NCI-H2227 (cell line): ENCODE measurements around the gene TNIK.
"Not testable (repeated sequence)": the region's sequence is repeated elsewhere in the genome, so short reads cannot be mapped to it uniquely, and the experiment has no call there.

Experiments
- DNase-seq: peaks from one replicate; lab custom pipeline; 2025; ENCODE audit not compliant: unreplicated experiment; lab: John Stamatoyannopoulos, UW

TNIK gene

GRCh38 chr3:171261487-171261886 is 198.7 kb downstream of the TNIK start:
- no peak for DNase-seq

- DNase-seq: no peak
Observed at GRCh38 chr3:171260899-171261298, 199.3 kb downstream of the TNIK start.

- peak; percentile 7 for DNase-seq
Observed at GRCh38 chr3:171260466-171260865, 199.7 kb downstream of the TNIK start.

DNA sequence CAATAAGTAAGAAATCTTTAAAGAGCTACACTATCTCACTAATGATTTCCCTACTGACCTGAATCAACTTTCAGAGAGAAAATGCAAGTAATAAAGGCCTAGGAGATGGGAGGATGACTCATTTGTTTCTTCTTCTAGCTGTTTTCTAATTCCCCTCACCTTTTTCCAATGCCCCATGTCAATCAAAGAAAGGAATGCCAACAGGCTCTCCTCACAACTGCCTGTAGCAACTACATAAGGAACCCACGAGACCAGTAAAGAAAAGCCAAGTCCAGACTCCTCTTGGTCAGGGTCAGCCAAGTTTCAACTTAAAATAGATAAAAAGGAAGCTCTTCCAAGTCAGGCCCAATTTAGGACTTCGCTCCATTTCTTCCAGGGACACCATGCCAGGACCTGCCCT is 201.9 kb downstream of the TNIK start:
- DNase-seq: no peak

DNA sequence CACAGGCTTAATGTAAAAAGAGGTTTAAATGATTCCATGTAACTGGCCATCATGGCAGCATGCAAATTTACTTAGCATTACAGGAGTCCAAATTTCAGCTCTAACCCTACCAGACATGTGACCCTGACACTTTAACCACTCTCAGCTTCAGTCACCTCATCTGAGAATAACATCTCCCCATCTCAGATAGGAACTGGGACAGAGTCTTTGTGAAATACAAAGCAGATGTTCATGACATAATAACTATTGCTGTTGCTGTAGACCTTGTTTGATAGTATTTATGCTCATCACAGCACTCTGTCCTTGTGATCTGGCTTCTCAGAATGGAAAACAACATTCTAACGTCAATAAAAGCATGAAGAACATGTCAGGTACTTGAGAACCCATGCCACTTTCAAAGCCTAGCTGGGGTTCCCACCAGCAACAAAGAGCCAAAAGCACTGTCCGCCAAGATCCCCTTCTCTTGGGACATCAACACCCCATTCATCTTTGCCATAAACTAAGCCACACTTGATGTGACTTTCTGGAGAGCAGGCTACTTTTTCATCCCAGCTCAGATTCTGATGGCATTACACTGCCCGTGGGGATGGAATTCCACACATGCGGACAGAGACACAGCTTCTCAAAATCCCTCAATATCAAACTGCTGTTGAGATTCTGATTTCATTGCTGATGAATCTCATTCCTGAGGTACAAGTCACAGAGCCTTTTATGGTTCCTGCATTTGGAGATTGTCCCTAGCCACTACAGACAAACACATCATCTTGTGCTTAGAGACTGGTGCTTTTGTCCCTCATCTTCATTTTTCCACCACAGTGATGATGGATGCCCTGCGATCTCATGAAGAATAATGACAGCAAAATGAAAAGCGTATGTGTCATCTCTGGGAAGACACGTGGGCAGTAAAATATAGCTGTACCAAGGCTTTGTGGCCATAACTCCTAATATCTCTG is 202.7 kb downstream of the TNIK start:
- DNase-seq: no peak

GRCh38 chr3:171256445-171257250 is 203.6 kb downstream of the TNIK start:
- DNase-seq: no peak

DNA sequence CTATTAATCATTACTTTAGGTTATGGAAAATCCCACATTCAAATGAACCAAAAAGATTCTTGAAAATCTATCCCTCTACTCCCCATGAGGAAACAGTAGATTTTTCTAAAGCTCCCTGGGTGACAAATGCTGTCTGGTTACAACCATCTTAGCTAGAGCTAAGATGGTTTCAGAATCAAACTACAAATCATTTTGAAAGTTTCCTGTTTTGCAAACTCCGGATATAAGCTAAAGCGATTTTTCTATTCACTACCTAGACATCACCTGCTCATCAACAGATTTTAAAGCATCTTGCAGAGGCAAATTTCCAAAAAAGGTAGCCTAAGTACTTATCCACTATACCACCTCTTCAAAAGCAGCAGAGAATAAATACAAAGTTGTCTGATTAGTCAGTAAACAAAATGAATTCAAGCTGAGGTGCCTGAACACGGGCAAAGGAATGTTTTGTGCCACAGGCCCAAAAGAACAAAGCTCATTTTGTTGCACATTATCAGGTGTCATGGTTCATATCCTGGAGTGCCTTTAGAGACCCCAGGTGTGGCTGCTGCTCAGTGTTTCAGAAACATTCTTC is 204.9 kb downstream of the TNIK start:
- no peak for DNase-seq

DNA sequence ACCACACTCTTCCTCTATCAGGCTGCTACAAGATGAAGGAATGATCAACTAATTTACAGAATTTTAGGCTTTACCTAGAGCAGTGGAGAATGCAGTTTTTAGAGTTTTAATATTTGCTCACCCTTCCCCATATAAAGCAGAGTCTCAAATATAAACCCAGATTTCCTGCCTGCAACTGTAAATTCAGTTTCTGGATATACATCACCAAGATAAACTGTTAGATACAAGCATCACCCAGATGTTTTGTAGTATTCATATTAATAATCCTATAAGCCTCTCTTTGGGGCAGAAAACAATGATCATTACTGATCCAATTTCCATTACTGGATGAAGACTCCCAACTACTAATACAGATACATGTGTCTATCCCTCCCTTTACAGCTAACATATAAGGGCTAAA is 205.9 kb downstream of the TNIK start:
- no peak for DNase-seq

DNA sequence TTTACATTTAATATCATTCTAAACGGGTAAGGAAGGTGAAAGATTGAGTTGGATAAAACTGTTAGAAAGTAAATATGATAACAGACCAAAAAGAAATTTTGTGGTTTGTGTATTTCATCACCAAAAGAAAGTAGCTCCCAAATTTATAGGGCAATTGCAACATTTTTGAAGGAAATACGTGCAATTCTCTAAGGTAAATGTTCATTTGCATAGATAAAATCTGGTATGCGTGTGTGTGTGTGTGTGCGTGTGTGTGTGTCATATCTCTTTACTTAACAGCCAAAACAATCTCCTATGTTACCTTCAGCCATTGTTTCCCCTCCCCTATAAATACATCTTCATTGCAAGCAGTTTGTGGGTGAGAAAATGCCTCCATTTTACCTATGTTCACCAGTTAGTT is 208.4 kb downstream of the TNIK start:
- DNase-seq: no peak

DNA sequence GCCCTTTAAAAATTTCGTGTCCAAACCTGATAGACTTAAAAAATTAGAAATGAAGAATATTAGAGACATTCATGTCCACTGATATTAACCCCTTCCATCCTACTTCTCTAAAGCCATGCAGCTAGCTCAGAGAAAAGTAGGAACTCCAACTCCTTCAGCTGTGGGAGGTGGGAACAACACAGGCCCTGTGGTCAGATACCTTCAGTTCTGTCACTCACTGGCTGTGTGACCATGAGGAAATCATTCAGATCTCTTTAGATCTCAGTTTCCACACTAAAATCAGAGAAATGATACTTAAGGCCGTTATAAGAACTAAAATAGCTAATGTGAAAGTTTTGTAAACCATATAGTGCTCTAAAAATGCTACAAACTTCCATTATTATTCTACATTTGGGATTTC is 209.8 kb downstream of the TNIK start:
- no peak for DNase-seq

DNA sequence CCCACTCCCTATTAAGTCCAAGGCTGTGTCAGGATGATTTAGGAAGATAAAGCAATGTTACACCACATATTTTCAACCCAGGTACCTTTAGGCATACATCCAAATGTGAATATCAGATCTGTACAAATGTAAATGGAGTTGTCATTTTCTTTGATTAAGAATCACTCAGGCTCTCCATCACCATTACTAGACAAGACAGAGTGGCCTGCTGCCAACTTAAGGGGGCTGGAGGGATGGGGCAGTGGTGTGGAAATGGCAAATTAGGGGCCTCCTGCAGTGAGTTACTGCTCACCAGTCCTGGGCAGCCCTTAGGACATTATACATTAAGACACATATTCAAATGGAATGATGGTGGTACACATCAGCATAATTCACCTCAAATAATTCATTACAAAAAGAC is 211.0 kb downstream of the TNIK start:
- no peak for DNase-seq

GRCh38 chr3:171248426-171249111 is 211.6 kb downstream of the TNIK start:
- DNase-seq: no peak

GRCh38 chr3:171245796-171246765 is 214.1 kb downstream of the TNIK start:
- no peak for DNase-seq

DNA sequence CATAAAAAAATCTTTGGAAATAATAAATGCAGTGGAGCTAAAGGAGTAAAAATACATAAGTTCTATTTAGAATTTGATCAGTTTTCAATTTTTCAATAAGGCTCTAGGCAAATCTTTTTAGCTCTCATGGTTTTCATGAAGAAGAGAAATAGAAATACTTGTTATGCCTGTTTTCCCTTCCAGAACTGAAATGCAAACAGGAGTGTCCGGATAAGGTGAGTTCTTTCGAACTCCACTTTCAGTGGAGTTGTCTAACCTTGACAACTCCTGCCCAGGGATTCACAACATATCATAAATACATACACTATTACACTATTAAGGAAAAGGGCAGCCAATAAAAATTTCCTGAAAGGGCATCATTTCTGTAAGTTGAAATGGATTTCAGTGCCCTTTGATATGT is 217.3 kb downstream of the TNIK start:
- no peak for DNase-seq

DNA sequence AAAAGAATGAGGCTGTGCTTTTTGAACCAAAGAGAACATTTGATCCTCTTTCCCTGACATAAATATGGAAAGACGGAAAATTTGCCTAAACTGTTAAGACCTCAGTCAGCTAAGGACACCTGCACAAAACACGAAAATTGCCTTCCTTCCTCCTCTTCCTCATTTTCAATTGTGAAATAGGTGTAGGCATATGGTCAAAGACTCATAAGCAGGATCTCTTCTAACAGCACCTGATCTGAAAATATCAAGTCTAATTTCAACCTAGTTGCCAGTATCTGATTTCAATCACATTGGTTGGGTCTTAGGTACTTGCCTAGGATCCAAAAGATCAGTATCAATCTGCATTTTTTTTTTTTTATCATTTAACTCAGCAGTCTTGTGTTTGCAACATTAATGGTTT is 218.0 kb downstream of the TNIK start:
- DNase-seq: no peak

GRCh38 chr3:171241655-171242054 is 218.6 kb downstream of the TNIK start:
- DNase-seq: not testable (repeated sequence)

GRCh38 chr3:171240504-171240835 is 219.7 kb downstream of the TNIK start:
- DNase-seq: peak; percentile 9

DNA sequence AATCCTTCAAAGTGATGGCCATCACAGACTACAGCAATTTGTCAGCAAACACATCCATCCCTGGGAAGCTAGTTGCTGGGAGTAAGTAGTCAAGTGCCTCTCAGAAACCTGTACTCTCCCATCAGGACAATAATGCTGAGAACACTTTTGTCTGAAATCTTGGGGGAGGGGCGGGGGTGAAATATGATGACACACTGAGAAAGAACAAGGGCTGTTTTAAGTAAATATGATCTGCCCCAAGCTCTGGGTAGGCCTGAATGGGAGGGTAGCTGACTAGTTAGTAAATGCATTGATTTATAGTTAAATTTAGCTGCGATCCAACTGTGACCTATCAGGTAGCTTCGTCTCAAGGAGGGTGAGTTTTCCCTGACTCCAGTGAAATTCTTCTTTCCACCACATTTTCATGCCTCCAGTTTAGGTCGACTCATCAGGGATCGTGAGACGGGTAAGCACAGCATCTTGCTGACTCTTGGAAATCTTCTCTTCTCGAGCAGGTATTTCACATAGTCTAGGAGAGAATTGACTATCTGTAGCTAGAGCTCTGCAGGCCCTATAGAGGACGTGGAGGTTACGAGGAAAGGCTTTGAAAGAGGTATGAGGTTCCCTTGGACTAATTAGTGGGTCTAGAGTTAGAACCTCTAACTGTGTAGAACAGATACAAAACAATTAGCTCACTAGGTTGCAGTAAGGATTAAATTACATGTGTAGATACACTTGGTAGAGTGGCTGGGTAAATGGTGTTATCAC is 220.3 kb downstream of the TNIK start:
- peak; percentile 61 for DNase-seq

GRCh38 chr3:171237009-171237385 is 223.2 kb downstream of the TNIK start:
- no peak for DNase-seq
